AG08395 (cell line): ENCODE results near the gene ALDH7A1.
"Not testable (repeated sequence)": the region's sequence is repeated elsewhere in the genome, so short reads cannot be mapped to it uniquely, and the experiment has no call there.

ENCODE experiments used
- DNase-seq: peaks from one replicate; pipeline ENCODE4 v3.0.0; 2012; ENCODE audit warnings: mixed read lengths, low spot score

The ALDH7A1 gene

DNA sequence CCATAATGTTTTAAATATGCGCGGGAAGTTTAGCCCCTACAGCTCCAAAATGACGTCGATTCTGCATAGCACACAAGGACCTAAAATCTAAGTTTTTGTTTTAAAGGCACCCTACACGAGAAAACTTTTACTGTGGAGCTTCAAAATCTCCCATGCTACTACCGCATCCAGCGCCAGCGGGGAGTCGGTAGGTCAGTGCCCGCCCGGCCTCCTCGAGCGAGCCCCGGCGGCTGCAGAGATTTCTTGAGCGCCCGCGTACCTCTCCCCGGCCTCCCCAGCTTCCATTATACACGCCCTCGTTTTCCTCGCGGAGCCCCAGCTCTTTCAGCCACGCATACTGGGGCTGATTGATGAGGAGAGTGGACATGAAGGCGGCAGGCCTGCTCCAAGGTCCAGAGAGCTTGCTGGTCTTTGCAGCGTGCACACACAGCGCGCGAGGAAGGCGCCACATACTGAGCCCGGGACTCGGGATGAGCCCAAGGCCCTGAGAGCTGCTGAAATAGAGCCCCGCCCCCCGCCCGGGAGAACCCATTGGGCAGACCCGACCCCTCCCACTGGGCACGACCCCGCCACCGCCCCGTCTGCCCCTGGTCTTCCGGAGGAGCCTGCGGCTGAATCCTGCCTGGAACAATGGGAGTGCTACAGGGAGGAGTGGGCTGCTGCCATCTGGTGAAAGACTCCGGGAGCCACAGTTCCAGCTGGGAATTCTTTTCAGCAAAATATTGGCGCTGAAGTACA, at the start of gene ALDH7A1:
Gene ALDH7A1, minus strand, starts transcription at position 472 of the 738 bp plus-strand sequence. Its CDS starts 21 bp downstream, at position 451.
- peak; percentile 96 for DNase-seq

DNA sequence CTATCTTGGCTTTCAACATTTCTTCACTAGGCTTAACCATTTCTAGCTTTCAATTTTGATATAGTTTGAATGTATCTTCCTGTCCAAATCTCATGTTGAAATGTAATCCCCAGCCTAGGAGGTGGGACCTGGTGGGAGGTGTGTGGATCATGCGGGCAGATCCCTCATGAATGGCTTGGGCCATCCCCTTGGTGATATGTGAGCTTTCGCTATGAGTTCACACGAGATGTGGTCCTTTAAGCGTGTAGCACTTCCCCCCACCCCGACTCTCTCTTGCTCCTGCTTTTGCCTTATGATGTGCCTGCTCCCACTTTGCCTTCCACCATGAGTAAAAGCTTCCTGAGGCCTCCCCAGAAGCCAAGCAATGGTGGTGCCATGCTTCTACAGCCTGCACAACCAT, 46.4 kb upstream of the ALDH7A1 start:
- DNase-seq: no peak

GRCh38 chr5:126640866-126641265, 45.8 kb upstream of the ALDH7A1 start:
- no peak for DNase-seq

DNA sequence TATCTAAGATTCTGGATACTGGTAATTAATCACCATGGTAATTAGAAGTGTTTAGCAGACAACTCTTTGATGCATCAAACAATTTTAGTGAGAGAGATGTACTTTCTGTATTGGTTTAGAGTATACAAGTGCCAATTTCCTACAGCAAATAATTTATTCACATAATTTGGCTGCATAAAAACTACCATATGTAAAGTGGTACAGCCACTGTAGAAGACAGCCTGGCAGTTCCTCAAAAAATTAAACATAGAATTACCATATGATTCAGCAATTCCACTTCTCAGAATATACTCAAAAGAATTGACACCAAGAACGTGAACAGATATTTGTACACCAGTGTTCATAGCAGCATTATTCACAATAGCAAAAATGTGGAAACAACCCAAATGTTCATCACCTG, 41.9 kb upstream of the ALDH7A1 start:
- DNase-seq: no peak

DNA sequence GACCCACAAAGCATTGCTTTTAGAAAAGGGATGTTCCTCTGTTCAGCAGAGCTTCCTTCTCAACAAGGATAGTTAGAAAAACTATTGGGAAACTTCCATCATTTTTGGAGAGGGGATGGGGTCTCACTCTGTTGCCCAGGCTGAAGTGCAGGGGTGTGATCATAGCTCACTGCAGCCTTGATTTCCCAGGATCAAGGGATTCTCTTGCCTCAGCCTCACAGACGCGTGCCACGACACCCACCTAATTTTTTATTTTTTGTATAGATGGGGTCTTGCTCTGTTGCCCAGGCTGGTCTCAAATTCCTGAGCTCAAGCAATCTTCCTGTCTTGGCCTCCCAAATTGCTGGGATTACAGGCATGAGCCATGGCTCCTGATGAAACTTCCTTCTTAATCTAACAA, 40.6 kb upstream of the ALDH7A1 start:
- DNase-seq: no peak

DNA sequence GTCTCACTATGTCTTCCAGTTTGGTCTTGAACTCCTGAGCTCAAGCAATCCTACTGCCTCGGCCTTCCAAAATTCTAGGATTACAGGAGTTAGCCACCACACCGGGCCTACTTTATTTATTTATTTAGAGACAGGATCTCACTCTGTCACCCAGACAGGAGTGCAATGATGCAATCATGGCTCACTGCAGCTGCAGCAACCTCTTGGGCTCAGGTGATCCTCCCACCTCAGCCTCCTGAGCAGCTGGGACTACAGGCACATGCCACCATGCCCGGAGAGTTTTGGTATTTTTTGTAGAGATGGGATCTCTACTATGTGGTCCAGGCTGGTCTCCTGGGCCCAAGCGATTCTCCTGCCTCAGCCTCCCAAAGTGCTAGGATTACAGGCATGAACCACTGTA, 38.5 kb upstream of the ALDH7A1 start:
- no peak for DNase-seq

- DNase-seq: no peak
Observed at GRCh38 chr5:126631920-126632319, 36.9 kb upstream of the ALDH7A1 start.

DNA sequence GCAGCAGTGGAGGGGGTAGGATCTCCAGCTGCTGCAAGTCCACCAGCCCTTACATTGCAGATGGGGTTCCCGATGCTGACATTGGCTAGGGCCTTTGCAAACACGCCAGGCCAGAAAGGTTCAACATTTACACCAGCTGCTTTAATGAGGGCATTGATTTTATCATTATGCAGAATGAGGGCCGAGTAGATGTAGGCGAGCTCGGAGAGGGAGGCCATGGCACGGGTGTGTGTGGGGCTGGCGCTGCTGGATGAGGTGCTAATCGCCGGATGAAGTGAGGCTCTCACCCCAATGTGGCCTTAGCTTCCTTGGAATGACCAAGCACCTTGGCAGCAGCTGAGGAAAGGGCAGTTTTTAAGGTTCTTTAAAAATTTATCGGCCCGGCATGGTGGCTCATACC, 33.1 kb upstream of the ALDH7A1 start:
- DNase-seq: no peak

DNA sequence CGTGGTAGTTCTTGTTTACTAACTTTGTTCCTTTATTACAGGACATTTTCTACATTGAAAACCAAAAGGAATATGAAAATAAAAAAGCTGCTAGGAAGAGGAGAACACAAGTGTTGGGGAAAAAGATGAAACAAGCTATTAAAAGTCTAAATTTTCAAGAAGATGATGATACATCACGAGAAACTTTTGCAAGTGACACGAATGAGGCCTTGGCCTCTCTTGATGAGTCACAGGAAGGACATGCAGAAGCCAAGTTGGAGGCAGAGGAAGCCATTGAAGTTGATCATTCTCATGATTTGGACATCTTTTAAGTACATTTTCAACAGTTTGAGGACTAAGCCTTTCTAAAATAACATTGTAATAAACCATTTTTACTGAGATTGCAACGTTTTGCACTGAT, 29.5 kb upstream of the ALDH7A1 start:
- peak; percentile 87 for DNase-seq

DNA sequence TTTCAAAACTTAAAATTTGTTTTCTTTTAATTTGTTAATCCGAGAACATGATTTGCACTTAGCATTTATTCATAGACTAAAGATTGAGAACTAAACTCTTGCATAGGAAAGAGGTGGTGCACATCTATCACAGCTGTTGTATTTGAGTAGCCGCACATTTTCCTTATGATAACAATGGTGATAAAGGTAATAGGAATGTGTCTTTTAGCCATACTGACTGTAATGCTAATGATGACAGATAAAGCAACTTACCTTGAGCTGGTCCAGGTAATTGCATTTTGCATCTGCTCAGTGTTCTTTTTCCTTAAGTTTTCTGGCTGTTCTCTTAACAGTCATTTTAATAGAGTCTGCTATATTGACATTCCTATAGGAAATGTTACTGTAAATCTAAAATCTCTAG, 24.8 kb upstream of the ALDH7A1 start:
- no peak for DNase-seq

- DNase-seq: not testable (repeated sequence)
Observed at GRCh38 chr5:126617603-126618002, 22.6 kb upstream of the ALDH7A1 start.

- no peak for DNase-seq
Observed at GRCh38 chr5:126615286-126615685, 20.3 kb upstream of the ALDH7A1 start.

DNA sequence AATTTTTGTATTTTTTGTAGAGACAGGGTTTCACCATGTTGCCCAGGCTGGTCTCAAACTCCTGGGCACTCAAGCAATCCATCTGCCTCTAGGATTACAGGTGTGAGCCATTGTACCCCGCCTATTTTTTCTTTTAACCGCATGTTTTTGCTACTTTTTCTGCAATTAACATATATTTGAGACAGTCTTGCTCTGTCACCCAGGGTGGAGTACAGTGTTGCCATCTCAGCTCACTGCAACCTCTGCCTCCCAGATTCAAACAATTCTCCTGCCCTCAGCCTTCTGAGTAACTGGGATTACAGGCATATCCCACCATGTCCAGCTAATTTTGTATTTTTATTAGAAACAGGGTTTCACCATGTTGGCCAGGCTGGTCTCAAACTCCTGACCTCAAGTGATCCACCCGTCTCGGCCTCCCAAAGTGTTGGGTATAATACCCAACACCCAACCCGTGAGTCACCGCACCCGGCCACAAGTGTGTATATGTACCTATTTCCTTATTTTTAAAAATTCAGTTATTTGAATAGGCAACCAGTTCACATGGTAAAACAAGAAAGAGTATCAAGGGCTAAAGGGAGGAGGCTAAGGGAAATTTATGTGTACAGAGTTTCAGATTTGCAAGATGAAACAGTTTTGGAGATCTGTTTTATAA, 19.0 kb upstream of the ALDH7A1 start:
- no peak for DNase-seq

- no peak for DNase-seq
Observed at GRCh38 chr5:126610616-126611015, 15.6 kb upstream of the ALDH7A1 start.

DNA sequence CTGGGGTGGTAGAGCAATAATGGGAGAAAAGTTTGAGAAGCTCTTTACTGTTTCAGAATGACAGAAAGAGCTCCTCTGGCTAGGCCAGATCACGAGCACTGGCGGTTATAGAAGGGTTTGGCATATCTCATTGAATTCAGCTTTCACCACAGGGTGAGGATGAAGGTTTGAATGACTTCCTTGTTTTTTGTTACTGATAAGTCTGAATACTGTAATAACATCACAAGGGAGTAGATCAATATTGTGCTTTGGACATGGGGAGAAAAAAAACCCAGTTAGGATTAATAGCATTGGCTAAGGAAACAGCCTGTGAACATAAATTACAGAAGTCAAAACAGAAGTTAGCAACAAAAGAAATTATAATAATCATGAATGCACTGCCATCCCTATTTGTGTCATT, 15.1 kb upstream of the ALDH7A1 start:
- no peak for DNase-seq

DNA sequence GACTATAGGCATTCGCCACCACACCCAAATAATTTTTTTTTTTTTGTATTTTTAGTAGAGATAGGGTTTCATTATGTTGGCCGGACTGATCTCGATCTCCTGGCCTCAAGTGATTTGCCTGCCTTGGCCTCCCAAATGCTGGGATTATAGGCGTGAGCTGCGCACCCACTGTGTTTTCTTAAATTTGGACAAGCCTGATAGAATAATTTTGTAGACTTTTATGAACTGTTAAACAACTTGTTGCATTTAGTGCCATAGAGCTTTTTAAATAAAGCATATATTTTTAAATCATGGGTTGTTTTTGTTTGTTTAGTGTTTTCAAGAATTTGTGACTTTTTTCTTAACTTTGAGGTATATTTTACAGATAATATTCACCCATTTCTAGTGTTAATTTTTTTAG, 10.5 kb upstream of the ALDH7A1 start:
- no peak for DNase-seq

DNA sequence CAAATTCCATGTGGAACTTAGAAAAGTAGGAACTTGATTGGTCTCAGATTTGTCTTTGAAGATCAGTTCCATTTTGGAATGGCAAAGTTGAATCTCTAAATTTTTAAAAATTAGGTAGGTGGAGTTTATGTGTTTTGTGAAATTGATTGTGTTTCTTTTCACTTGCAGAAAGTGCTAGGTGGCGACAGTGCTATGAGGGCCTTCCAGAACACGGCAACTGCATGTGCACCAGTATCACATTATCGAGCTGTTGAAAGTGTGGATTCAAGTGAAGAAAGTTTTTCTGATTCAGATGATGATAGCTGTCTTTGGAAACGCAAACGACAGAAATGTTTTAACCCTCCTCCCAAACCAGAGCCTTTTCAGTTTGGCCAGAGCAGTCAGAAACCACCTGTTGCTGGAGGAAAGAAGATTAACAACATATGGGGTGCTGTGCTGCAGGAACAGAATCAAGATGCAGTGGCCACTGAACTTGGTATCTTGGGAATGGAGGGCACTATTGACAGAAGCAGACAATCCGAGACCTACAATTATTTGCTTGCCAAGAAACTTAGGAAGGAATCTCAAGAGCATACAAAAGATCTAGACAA, 8.5 kb upstream of the ALDH7A1 start:
- no peak for DNase-seq

DNA sequence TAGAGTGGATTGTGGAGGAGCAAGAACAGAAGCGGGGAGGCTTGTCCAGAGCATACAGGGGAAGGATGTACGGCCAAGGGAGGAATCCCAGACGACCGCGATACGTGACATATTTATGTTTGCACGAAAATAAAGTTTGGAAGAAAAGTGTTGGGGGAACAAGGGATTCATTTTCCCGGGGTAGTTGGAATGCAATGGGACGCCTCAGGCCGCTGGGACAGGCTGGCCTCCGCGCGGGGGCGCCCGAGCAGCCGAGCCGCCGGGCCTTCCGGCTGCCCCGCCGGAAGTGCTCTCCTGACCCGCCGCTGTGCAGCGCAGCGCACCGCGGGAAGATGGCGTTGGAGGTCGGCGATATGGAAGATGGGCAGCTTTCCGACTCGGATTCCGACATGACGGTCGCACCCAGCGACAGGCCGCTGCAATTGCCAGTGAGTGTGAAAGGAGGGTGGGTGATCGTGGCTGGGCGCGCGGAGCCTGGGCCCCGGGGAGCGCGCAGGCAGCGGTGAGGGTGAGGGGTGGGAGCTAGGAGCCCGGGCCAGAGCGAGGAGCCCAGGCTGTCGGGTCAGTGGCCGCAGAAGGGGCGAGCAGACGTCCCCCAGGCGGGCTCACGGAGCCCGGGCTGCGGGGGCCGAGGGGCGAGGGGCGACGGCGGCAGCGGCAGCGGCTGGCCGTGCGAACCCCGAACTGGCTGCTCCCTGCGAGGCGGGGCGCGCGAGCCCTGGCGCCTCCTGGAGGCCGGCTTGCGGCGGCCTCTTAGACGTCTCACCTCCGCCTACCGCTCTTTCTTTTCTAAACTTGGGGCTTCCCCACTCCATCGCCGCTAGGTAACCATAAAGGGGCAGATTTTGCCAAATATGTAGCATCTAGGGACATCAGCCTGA, 5.9 kb upstream of the ALDH7A1 start, which contains the start of gene PHAX:
Gene PHAX, plus strand, starts transcription at position 317 of the 881 bp plus-strand sequence. Its CDS starts 16 bp downstream, at position 333.
- peak; percentile 91 for DNase-seq

DNA sequence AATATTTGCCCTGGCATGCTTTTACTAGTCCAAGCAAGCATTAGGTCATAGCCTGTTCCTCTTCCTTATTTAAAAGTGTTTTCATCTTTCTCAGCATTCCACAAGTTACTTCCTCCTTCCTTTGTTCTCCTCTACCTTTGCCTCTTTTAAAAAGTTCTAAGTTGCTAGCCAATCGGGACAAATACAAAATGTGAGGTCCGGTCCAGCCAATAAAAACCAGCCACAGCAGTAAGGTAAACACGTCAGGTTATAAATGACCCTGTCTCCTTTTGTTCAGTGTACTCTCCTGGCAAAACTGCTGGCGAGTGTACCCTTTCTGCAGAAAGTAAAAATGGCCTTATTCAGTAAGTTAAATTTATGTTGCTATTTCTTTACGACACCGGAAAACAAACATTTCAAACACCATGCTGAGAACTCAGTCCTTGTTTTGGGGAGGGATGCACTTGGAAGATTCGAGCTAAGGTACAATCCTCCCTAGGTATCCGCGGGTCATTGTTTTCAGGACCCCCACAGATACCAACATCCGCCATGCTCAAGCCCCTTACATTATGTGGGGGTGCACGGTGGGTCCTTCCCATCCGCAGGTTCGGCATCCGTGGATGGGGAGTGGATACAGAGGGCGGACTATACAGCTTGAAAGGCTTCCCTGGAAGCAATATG, 5.1 kb upstream of the ALDH7A1 start:
- not testable (repeated sequence) for DNase-seq

DNA sequence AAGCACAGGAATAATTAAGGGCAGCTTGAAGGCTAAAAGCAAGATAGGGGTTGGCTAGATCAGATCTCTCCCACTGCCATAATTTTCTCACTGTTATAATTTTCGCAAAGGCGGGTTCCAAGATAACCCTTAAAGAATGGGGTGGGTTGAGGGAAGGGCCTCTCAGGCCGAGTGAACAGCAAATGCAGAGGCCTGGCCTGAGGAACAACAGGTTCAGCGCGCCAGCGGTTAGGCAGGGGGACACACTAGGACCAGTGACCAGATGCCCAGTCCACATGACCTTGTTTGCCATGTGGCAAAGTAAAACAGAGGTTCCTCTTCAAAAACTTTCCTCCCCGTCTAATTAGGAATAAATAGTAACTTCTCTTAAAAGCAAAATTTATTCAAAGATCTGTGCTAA, 4.5 kb upstream of the ALDH7A1 start:
- no peak for DNase-seq

GRCh38 chr5:126597156-126597555, 2.1 kb upstream of the ALDH7A1 start:
- peak; percentile 27 for DNase-seq
